DMS153 treated with DMSO at 0.1 percent for 48 hours (cell line): Measurements from ENCODE around the gene APOM.

Experiments
- DNase-seq: peaks from one replicate; lab custom pipeline; 2025; ENCODE audit not compliant: unreplicated experiment; lab: John Stamatoyannopoulos, UW

Gene APOM

GRCh38 chr6:31655349-31656237, at the start of gene APOM:
TSS of gene APOM (plus strand) at chr6:31655894. CDS start at chr6:31655967, 73 bp downstream.
- DNase-seq: no peak

- DNase-seq: no peak
These were observed 48.4 kb upstream of the APOM start for GRCh38 chr6:31607317-31607716.

- peak; percentile 26 for DNase-seq
These were observed 45.9 kb upstream of the APOM start for GRCh38 chr6:31609519-31610406.

GRCh38 chr6:31610968-31611367, 44.7 kb upstream of the APOM start:
- DNase-seq: no peak

GRCh38 chr6:31614075-31614619, 41.5 kb upstream of the APOM start:
- DNase-seq: no peak

GRCh38 chr6:31614684-31615578, 40.8 kb upstream of the APOM start, which contains the start of gene AIF1:
TSS of gene AIF1 (plus strand) at chr6:31615234. CDS start at chr6:31615330, 96 bp downstream.
- no peak for DNase-seq

- no peak for DNase-seq
These were observed 39.9 kb upstream of the APOM start for GRCh38 chr6:31615748-31616147.

GRCh38 chr6:31617010-31617409, 38.7 kb upstream of the APOM start:
- no peak for DNase-seq

GRCh38 chr6:31619805-31620585, 35.7 kb upstream of the APOM start:
- peak; percentile 96 for DNase-seq

- DNase-seq: peak; percentile 30
These were observed 34.9 kb upstream of the APOM start, which contains the start of gene PRRC2A for GRCh38 chr6:31620586-31621319. TSS of gene PRRC2A (plus strand) at chr6:31620715. CDS start at chr6:31622790, 2,075 bp downstream.

- no peak for DNase-seq
These were observed 34.3 kb upstream of the APOM start for GRCh38 chr6:31621320-31621939.

GRCh38 chr6:31621991-31622390, 33.7 kb upstream of the APOM start:
- DNase-seq: no peak

GRCh38 chr6:31622684-31623091, 33.0 kb upstream of the APOM start:
- no peak for DNase-seq

GRCh38 chr6:31624070-31624469, 31.6 kb upstream of the APOM start:
- no peak for DNase-seq

- DNase-seq: no peak
These were observed 28.7 kb upstream of the APOM start for GRCh38 chr6:31626952-31627351.

GRCh38 chr6:31627690-31628287, 27.9 kb upstream of the APOM start:
- no peak for DNase-seq

GRCh38 chr6:31629014-31629413, 26.7 kb upstream of the APOM start:
- no peak for DNase-seq
